ENCODE data around the gene CCL24.
"Not testable (repeated sequence)": the region's sequence is repeated elsewhere in the genome, so short reads cannot be mapped to it uniquely, and the experiment has no call there.

Gene CCL24

DNA sequence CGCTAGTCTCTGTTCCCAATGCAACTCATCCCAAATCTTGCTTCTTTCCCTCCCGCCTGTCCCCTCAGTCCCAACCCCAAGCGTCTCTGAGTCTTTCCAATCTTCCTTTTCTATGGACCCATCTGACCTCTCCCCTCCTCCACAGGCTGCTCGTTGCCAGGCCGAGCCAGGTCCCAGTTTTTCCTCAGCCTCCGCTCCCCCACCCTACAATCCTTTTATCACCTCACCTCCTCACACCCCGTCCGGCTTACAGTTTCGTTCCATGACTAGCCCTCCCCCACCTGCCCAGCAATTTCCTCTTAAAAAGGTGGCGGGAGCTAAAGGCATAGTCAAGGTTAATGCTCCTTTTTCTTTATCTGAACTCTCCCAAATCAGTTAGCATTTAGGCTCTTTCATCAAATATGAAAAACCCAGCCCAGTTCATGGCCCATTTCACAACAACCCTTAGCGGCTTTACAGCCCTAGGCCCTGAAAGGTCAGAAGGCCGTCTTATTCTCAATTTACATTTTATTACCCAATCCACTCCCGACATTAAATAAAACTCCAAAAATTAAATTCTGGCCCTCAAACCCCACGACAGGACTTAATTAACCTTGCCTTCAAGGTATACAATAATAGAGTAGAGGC is 32.8 kb downstream of the CCL24 start:
- DNase-seq (ENCODE audit: low read depth): not testable (repeated sequence)

DNA sequence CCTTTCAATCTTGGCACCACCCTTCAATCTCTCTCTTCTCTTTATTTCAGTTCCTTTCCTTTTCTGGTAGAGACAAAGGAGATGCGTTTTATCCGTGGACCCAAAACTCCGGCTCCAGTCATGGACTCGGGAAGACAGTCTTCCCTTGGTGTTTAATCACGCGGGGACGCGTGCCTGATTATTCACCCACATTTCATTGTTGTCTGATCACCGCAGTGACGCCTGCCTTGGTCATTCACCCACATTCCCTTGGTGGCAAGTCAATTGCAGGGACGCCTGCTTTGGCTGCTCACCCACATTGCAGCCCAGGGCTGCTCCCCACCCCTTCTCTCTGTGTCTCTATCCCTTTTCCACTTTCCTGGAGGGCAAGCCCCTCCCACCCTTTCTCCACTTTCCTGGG is 34.1 kb downstream of the CCL24 start:
- not testable (repeated sequence) for DNase-seq (ENCODE audit: low read depth)

DNA sequence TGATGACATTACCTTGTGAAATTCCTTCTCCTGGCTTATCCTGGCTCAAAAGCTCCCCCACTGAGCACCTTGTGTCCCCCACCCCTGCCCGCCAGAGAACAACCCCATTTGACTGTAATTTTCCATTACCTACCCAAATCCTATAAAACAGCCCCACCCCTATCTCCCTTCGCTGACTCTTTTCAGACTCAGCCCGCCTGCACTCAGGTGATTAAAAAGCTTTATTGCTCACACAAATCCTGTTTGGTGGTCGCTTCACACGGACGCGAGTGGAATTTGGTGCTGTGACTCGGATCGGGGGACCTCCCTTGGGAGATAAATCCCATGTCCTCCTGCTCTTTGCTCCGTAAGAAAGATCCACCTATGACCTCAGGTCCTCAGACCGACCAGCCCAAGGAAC is 34.6 kb downstream of the CCL24 start:
- not testable (repeated sequence) for DNase-seq (ENCODE audit: low read depth)

GRCh38 chr7:75776295-75776971 is 37.2 kb downstream of the CCL24 start:
- DNase-seq (ENCODE audit: low read depth): peak; percentile 35

DNA sequence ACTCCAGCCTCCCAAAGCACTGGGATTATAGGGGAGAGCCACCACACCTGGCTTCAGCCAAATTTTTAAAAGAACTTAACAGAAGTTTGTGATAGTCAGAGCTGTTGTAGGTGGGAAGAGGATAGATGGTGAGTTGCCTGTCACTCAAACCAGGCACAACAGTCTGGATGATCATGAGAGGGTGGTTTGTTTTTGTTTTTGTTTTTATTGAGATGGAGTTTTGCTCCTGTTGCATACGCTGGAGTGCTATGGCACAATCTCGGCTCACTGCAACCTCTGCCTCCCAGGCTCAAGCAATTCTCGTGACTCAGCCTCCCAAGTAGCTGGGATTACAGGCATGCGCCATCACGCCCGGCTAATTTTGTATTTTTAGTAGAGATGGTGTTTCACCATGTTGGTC is 39.6 kb downstream of the CCL24 start:
- DNase-seq (ENCODE audit: low read depth): not testable (repeated sequence)

GRCh38 chr7:75772081-75773077 is 41.2 kb downstream of the CCL24 start, which contains the start of gene CCL26:
CCL26 (minus strand) TSS chr7:75772211; CDS start chr7:75772176, 35 bp downstream.
- peak; percentile 53 for DNase-seq (ENCODE audit: low read depth)

DNA sequence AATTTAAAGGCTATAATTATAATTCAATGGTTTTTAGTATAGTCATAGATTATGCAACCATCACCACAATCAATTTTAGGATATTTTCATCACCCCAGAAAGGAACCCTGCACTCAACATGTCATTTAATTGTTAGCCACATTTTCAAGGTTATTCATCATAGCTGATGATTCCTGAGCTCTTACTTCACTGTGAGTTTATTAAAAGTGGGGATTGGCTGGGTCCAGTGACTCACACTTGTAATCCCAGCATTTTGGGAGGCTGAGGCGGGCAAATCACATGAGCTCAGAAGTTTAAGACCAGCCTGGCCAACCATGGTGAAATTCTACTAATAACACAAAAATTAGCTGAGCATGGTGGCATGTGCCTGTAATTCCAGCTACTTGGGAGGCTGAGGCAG is 42.4 kb downstream of the CCL24 start:
- no peak for DNase-seq (ENCODE audit: low read depth)

- peak; percentile 71 for DNase-seq (ENCODE audit: low read depth)
Measured at GRCh38 chr7:75762350-75762917, 51.2 kb downstream of the CCL24 start.

DNA sequence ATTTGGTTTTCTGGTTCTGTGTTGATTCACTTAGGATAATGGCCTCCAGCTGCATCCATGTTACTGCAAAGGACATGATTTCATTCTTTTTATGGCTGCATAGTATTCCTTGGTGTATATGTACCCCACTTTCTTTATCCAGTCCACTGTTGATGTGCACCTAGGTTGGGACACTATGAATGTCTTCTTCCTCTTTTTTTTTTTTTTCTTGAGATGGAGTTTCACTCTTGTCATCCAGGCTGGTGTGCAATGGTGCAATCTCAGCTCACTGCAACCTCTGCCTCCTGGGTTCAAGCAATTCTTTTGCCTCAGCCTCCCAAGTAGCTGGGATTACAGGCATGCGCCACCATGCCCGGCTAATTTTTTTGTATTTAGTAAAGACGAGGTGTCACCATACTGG is 51.8 kb downstream of the CCL24 start:
- not testable (repeated sequence) for DNase-seq (ENCODE audit: low read depth)

Data from fibroblast of the conjunctiva (primary cell).